Epithelial cell of esophagus (primary cell): Measurements from ENCODE around the gene DNAH6.
A peak's percentile ranks its signal among the peaks of the same experiment; 100 is the strongest.

Source experiments
- DNase-seq: peaks from one replicate; pipeline ENCODE4 v3.0.0; 2010; ENCODE audit warnings: low read depth
- H3K4me3 ChIP-seq: 2 replicates; pipeline ENCODE4 v1.5.1; 2011; ENCODE audit warnings: mild to moderate bottlenecking, low read length, control low read depth
- TF ChIP-seq, protein P1 (sequence below): IDR thresholded peaks from 2 replicates; pipeline ENCODE4 v1.5.1; 2011; ENCODE audit warnings: low read depth, mild to moderate bottlenecking, low read length, control low read depth, inconsistent platforms; ENCODE audit not compliant: insufficient read depth; ENCODE audit errors: missing control alignments

The DNAH6 gene

DNA sequence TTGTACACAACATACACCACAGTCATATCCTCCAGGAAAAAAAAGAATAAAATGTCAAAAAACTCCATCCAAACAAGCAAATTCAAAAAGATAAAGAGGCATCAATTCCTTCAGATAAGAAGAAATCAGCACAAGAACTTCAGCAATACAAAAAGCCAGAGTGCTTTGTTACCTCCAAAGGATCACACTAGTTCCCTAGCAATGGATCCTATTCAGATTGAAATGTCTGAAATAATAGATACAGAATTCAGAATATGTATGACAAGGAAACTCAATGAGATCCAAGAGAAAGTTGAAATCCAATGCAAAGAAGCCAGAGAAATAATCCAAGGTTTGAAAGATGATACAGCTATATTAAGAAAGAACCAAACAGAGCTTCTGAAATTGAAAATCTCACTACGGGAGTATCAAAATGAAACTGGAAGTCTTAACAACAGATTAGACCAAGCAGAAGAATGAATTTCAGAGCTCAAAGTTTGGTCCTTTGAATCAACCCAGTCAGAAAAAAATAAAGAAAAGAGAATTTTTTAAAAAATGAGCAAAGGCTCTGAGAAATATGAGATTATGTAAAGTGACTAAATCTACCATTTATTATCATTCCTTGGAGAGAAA, 284.0 kb downstream of the DNAH6 start:
- no peak overlapping the region for H3K4me3 ChIP-seq

DNA sequence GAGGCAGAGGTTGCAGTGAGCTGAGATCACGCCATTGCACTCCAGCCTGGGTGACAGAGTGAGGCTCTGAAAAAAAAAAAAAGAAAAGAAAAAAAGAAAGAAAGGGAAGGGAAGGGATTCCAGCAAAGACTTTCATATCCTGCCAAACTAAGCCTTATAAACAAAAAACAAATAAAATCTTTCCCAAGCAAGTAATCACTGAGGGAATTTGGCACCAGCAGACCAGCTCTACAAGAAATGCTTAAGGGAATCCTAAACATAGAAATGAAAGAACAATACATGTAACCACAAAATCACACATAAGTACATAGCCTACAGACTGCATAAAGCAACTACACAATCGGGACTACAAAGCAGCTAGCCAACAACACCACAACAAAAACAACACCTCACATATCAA, 285.5 kb downstream of the DNAH6 start:
- no peak for DNase-seq
- TF ChIP-seq, protein P1, sequence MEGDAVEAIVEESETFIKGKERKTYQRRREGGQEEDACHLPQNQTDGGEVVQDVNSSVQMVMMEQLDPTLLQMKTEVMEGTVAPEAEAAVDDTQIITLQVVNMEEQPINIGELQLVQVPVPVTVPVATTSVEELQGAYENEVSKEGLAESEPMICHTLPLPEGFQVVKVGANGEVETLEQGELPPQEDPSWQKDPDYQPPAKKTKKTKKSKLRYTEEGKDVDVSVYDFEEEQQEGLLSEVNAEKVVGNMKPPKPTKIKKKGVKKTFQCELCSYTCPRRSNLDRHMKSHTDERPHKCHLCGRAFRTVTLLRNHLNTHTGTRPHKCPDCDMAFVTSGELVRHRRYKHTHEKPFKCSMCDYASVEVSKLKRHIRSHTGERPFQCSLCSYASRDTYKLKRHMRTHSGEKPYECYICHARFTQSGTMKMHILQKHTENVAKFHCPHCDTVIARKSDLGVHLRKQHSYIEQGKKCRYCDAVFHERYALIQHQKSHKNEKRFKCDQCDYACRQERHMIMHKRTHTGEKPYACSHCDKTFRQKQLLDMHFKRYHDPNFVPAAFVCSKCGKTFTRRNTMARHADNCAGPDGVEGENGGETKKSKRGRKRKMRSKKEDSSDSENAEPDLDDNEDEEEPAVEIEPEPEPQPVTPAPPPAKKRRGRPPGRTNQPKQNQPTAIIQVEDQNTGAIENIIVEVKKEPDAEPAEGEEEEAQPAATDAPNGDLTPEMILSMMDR: no peak
- H3K4me3 ChIP-seq: no peak overlapping the region

More for the DNA sequence above, 284.0 kb downstream of the DNAH6 start:
- TF ChIP-seq, protein P1: no peak
- DNase-seq: no peak

DNA sequence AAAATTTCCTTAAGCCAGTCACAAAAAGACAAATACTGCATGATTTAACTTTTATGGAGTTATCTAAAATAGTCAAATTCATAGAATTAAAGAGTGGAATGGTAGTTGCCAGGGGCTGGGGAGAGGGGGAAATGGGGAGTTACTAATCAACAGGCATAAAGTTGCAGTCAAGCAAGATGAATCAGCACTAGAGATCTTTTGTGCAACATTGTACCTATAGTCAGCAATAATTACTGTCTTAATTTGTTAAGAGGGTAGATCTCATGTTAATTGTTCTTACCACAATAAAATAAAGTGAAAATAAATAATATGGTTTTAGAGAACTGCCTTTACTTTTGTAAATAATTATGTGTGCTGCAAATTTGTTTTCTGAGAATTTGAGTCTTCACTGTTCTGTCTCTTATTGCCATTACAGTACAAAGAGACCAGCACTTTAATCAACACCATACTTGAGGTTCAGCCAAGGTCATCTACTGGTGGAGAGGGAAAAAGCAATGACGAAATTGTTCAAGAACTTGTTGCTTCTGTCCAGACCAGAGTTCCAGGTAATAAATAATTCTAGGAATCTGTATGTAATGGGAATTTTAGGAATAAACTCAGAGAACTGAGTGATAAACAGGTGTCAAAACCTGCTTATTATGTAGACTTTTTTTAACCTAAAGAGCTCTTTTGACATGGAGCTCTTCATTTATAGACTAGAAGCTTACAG, 289.1 kb downstream of the DNAH6 start:
- TF ChIP-seq, protein P1: no peak
- DNase-seq: peak; percentile 13
- no peak overlapping the region for H3K4me3 ChIP-seq

DNA sequence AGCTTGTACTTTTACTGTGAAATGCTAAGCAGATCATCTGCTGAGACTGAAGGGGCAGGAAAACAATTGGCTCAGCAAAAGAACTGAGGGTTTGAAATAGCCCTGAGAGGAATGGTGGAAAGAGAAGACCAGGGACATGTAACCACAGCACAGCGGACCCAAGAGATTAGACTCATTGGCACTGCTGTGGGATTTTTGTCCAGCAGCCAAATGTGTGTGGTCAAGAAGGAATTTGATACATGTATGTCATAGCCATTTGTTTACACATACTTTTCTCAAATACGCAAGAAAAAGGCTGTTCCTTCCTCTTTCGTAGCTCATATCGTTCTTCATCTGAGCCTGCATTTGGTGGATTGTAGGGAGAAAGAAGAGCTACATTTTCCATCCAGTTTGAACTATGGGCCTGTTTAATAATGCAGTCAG, 290.8 kb downstream of the DNAH6 start:
- DNase-seq: peak; percentile 81
- TF ChIP-seq, protein P1: no peak

DNA sequence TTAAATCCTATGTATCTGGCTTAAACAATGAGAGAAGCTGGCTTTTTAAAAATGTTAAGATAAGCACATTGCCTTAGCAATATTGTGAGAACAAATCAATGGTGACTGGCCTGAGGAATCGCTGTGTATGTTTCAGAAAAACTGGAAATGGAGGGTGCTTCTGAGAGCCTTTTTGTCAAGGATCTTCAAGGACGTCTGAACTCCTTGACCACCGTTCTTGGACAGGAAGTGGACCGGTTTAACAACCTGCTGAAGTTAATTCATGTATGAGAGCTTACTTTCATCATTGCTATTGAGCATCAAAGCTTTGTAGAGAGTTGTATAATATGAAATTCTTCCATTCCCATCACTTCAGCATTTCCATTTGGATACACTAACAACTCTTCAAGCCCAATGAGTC, 292.0 kb downstream of the DNAH6 start:
- no peak for DNase-seq
- no peak overlapping the region for H3K4me3 ChIP-seq
- TF ChIP-seq, protein P1: no peak

More for the DNA sequence above, 290.8 kb downstream of the DNAH6 start:
- H3K4me3 ChIP-seq: no peak overlapping the region

DNA sequence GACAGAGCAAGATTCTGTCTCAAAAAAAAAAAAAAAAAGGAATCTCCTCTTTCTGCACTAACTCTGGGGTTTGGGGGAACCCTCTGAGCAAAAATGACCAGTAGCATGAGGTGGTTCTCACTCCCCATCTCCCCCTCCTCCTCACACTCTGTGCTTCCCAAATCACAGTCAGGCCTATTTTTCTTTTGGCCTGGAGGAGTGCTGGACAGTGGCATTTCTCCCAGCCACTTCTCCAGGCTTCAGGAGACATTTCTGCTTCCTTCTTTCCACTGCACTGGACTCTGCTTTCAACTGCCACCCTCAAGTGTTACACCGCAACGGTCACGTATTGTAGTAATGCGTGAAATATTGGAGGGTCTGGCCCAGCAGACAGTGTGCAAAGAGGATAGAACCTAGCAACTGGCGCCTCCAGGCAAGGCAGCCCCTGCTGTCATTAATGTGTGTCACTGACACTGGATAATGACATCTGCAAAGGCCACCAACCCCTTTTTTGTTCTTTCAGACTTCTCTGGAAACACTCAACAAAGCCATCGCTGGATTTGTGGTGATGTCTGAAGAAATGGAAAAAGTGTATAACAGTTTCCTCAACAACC, 295.6 kb downstream of the DNAH6 start:
- TF ChIP-seq, protein P1: no peak
- H3K4me3 ChIP-seq: no peak overlapping the region
- DNase-seq: no peak
